ENCODE results near the gene CASP6.
"Not testable (repeated sequence)": the region's sequence is repeated elsewhere in the genome, so short reads cannot be mapped to it uniquely, and the experiment has no call there.

Gene CASP6

GRCh38 chr4:109701566-109702410, 1.5 kb downstream of the CASP6 start:
- TF ChIP-seq GATA1 (IDR thresholded peaks at IDR 0.05; ENCODE audit: low read depth, low read length) (no peak), POLR2A (IDR thresholded peaks at IDR 0.05; ENCODE audit: low read length) (no peak)
- peak; percentile 43 to 68 for DNase-seq

GRCh38 chr4:109699553-109700225, 3.6 kb downstream of the CASP6 start:
- TF ChIP-seq POLR2A (IDR thresholded peaks at IDR 0.05; ENCODE audit: low read length): no peak
- TF ChIP-seq GATA1 (IDR thresholded peaks at IDR 0.05; ENCODE audit: low read depth, low read length): no peak
- no peak for DNase-seq

- DNase-seq: no peak
- TF ChIP-seq POLR2A (IDR thresholded peaks at IDR 0.05; ENCODE audit: low read length) (no peak), GATA1 (IDR thresholded peaks at IDR 0.05; ENCODE audit: low read depth, low read length) (no peak)
These were observed 4.6 kb downstream of the CASP6 start for GRCh38 chr4:109698656-109699055.

GRCh38 chr4:109691411-109691920, 11.8 kb downstream of the CASP6 start:
- no peak for TF ChIP-seq POLR2A (IDR thresholded peaks at IDR 0.05; ENCODE audit: low read length)
- no peak for TF ChIP-seq GATA1 (IDR thresholded peaks at IDR 0.05; ENCODE audit: low read depth, low read length)
- DNase-seq: peak in 1 of 2 experiments; percentile 11

GRCh38 chr4:109690690-109691410, 12.4 kb downstream of the CASP6 start:
- TF ChIP-seq POLR2A (IDR thresholded peaks at IDR 0.05; ENCODE audit: low read length) (no peak), GATA1 (IDR thresholded peaks at IDR 0.05; ENCODE audit: low read depth, low read length) (no peak)
- DNase-seq: no peak

GRCh38 chr4:109684727-109685126, 18.5 kb downstream of the CASP6 start:
- TF ChIP-seq GATA1 (IDR thresholded peaks at IDR 0.05; ENCODE audit: low read depth, low read length): no peak
- no peak for TF ChIP-seq POLR2A (IDR thresholded peaks at IDR 0.05; ENCODE audit: low read length)
- no peak for DNase-seq

- no peak for DNase-seq
- TF ChIP-seq GATA1 (IDR thresholded peaks at IDR 0.05; ENCODE audit: low read depth, low read length) (no peak), POLR2A (IDR thresholded peaks at IDR 0.05; ENCODE audit: low read length) (no peak)
These were observed 19.5 kb downstream of the CASP6 start for GRCh38 chr4:109683621-109684253.

- DNase-seq: no peak
- TF ChIP-seq POLR2A (IDR thresholded peaks at IDR 0.05; ENCODE audit: low read length): no peak
- no peak for TF ChIP-seq GATA1 (IDR thresholded peaks at IDR 0.05; ENCODE audit: low read depth, low read length)
These were observed 20.4 kb downstream of the CASP6 start for GRCh38 chr4:109682875-109683274.

- DNase-seq: not testable (repeated sequence)
These were observed 24.3 kb downstream of the CASP6 start for GRCh38 chr4:109678925-109679324.

- not testable (repeated sequence) for DNase-seq
These were observed 24.8 kb downstream of the CASP6 start for GRCh38 chr4:109678472-109678871.

GRCh38 chr4:109676886-109677285, 26.4 kb downstream of the CASP6 start:
- DNase-seq: no peak
- TF ChIP-seq GATA1 (IDR thresholded peaks at IDR 0.05; ENCODE audit: low read depth, low read length) (no peak), POLR2A (IDR thresholded peaks at IDR 0.05; ENCODE audit: low read length) (no peak)

- TF ChIP-seq GATA1 (IDR thresholded peaks at IDR 0.05; ENCODE audit: low read depth, low read length) (no peak), POLR2A (IDR thresholded peaks at IDR 0.05; ENCODE audit: low read length) (no peak)
- DNase-seq: no peak
These were observed 27.4 kb downstream of the CASP6 start for GRCh38 chr4:109675843-109676242.

GRCh38 chr4:109675181-109675580, 28.1 kb downstream of the CASP6 start:
- TF ChIP-seq GATA1 (IDR thresholded peaks at IDR 0.05; ENCODE audit: low read depth, low read length) (no peak), POLR2A (IDR thresholded peaks at IDR 0.05; ENCODE audit: low read length) (no peak)
- no peak for DNase-seq

- DNase-seq: no peak
- TF ChIP-seq GATA1 (IDR thresholded peaks at IDR 0.05; ENCODE audit: low read depth, low read length): no peak
- TF ChIP-seq POLR2A (IDR thresholded peaks at IDR 0.05; ENCODE audit: low read length): no peak
These were observed 29.9 kb downstream of the CASP6 start for GRCh38 chr4:109673303-109673702.

Measured in erythroblast (primary cell).